Endothelial cell (in vitro differentiated cells): Measurements from ENCODE around the gene BPTF. TPM values are rescaled to one million over a fixed set of nuclear protein-coding genes. Genes with fewer than 3 reads are reported as not detected.
A peak's percentile ranks its signal among the peaks of the same experiment; 100 is the strongest.
"Not testable (repeated sequence)": the region's sequence is repeated elsewhere in the genome, so short reads cannot be mapped to it uniquely, and the experiment has no call there.

Experiments used
- DNase-seq: peaks from one replicate; pipeline ENCODE4 v3.0.0; 2021; ENCODE audit warnings: low spot score
- H3K27ac Mint-ChIP-seq: one replicate; pipeline ENCODE4 v1.8.0; 2021; ENCODE audit warnings: mixed read lengths, inconsistent platforms; ENCODE audit not compliant: unreplicated experiment
- H3K27me3 Mint-ChIP-seq: one replicate; pipeline ENCODE4 v1.8.0; 2021; ENCODE audit warnings: mild to moderate bottlenecking, moderate library complexity, mixed read lengths, inconsistent platforms; ENCODE audit not compliant: unreplicated experiment
- H3K36me3 Mint-ChIP-seq: one replicate; pipeline ENCODE4 v1.8.0; 2021; ENCODE audit warnings: mild to moderate bottlenecking, low read depth, mixed read lengths, inconsistent platforms; ENCODE audit not compliant: unreplicated experiment
- H3K4me1 Mint-ChIP-seq: one replicate; pipeline ENCODE4 v1.8.0; 2021; ENCODE audit warnings: mild to moderate bottlenecking, mixed read lengths, inconsistent platforms; ENCODE audit not compliant: unreplicated experiment
- H3K4me3 Mint-ChIP-seq: one replicate; pipeline ENCODE4 v1.8.0; 2021; ENCODE audit warnings: mild to moderate bottlenecking, mixed read lengths, inconsistent platforms; ENCODE audit not compliant: unreplicated experiment
- H3K9me3 Mint-ChIP-seq: one replicate; pipeline ENCODE4 v1.8.0; 2021; ENCODE audit warnings: mixed read lengths, inconsistent platforms; ENCODE audit not compliant: unreplicated experiment
- total RNA-seq: library from RNA; stranded (reverse); fragmentation: NEBNext Ultra II Directional; extraction: Animal tissue kit (Norgen Biotek cat#: 25700); gene quantifications from one replicate; pipeline ENCODE4 v1.2.1, GENCODE V29; 2021; ENCODE audit not compliant: unreplicated experiment
- TF ChIP-seq, protein P1 (sequence below): fragments of 200-600 bp; sonication (generic); IDR thresholded peaks from one replicate; pipeline ENCODE4 v1.5.0; 2021; ENCODE audit warnings: antibody characterized with exemption; ENCODE audit not compliant: unreplicated experiment

BPTF gene
- total RNA-seq, 1 donor from 2014 or later = 115 TPM

DNA sequence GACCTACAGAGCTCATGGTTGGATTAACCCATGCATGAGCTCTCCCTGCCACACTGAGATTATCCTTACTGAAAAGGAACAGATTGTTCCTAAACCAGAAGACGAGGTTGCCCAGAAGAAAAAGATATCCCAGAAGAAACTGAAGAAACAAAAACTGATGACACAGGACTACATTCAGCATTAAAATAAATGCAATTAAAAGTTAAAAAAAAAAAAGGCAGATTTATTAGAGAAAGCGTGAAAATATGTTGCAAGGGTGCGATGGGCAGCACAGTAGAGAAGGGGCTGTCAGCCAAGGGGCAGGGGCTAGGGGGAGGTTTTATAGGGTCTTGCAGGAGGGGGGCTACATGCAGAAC lies 40.2 kb upstream of the BPTF start:
- DNase-seq = no peak
- H3K36me3 Mint-ChIP-seq = no peaks in the 10 kb centered on the region
- peaks cover 8% of the 10 kb centered on the region for H3K4me1 Mint-ChIP-seq
- TF ChIP-seq, protein P1, sequence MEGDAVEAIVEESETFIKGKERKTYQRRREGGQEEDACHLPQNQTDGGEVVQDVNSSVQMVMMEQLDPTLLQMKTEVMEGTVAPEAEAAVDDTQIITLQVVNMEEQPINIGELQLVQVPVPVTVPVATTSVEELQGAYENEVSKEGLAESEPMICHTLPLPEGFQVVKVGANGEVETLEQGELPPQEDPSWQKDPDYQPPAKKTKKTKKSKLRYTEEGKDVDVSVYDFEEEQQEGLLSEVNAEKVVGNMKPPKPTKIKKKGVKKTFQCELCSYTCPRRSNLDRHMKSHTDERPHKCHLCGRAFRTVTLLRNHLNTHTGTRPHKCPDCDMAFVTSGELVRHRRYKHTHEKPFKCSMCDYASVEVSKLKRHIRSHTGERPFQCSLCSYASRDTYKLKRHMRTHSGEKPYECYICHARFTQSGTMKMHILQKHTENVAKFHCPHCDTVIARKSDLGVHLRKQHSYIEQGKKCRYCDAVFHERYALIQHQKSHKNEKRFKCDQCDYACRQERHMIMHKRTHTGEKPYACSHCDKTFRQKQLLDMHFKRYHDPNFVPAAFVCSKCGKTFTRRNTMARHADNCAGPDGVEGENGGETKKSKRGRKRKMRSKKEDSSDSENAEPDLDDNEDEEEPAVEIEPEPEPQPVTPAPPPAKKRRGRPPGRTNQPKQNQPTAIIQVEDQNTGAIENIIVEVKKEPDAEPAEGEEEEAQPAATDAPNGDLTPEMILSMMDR = no peak
- no peak overlapping the region for H3K4me3 Mint-ChIP-seq
- peak overlapping the region; percentile 77 for H3K27ac Mint-ChIP-seq
- H3K9me3 Mint-ChIP-seq = no peaks in the 10 kb centered on the region
- no peaks in the 10 kb centered on the region for H3K27me3 Mint-ChIP-seq

DNA sequence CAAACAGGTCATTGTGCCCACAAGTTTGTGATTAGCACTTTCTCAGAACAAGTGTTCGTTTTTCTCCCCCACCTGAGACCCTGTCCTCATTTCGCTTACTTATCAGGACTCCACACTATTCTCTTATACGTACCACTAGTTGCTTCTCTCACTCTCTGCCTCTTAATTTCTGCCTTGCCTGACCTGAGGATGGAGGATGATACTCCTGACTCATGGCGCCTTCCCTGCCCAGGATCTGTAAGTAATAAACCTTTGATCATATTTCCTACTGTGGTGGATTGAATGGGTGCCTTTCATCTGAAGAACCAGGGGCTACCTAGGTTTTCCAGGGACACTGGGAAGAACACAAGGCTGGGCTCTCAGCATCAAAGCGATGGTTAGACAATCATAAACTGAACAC lies 39.8 kb upstream of the BPTF start:
- H3K27me3 Mint-ChIP-seq = no peaks in the 10 kb centered on the region
- no peak for DNase-seq
- no peak overlapping the region for H3K27ac Mint-ChIP-seq
- peaks cover 8% of the 10 kb centered on the region for H3K4me1 Mint-ChIP-seq
- no peaks in the 10 kb centered on the region for H3K36me3 Mint-ChIP-seq
- TF ChIP-seq, protein P1 = no peak
- H3K4me3 Mint-ChIP-seq = no peak overlapping the region
- no peaks in the 10 kb centered on the region for H3K9me3 Mint-ChIP-seq

DNA sequence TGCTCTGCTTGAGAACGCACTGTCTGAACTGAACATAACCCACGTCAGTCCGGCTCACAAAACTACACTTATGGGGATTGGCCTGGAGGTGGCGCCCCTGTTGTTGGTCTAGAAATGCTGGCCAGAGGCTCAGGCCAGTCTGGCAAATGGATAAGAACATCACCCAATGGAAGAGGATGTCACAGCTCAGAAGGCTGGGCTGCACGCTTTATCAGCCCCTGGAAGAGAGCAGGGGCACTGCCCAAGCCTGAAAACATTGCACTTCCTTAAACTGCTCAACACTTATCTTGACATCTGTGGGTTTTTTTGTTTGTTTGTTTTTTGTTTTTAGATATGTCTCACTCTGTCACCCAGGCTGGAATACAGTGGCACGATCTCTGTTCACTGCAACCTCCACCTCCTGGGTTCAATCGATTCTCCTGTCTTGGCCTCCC lies 24.8 kb upstream of the BPTF start:
- Mint-ChIP-seq H3K27ac (no peak overlapping the region), H3K4me1 (no peaks in the 10 kb centered on the region), H3K36me3 (no peaks in the 10 kb centered on the region), H3K9me3 (no peaks in the 10 kb centered on the region), H3K27me3 (peaks cover 2% of the 10 kb centered on the region), H3K4me3 (no peak overlapping the region)
- peak; percentile 82 for DNase-seq
- TF ChIP-seq, protein P1 = peak; percentile 72

DNA sequence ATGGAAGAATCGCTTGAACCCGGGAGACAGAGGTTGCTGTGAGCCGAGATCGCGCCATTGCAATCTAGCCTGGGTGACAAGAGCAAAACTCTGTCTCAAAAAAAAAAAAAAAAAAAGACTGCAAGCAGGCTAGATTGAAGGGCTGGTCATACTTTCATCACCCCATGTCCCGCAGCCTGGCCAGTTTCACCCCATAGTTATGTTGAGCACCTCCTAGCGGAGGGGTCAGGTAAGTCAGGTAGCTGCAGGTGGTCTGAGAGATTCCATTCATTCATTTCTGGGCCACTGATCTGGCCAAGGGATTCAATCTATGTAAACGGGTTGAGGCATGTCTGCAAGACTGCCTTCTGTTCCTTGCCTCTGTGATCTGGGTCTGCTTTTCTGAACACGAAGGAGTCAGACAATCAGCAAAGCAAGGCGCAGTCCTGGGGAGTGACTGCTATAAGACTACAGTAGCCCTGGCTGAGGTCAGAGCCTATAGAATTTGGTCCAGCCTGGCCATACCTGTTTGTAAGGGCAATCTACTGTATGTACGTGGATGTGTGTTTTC lies 23.6 kb upstream of the BPTF start:
- Mint-ChIP-seq H3K27me3 (peaks cover 2% of the 10 kb centered on the region), H3K4me3 (no peak overlapping the region), H3K27ac (no peak overlapping the region), H3K36me3 (no peaks in the 10 kb centered on the region), H3K9me3 (no peaks in the 10 kb centered on the region), H3K4me1 (no peaks in the 10 kb centered on the region)
- TF ChIP-seq, protein P1 = no peak
- DNase-seq = no peak

DNA sequence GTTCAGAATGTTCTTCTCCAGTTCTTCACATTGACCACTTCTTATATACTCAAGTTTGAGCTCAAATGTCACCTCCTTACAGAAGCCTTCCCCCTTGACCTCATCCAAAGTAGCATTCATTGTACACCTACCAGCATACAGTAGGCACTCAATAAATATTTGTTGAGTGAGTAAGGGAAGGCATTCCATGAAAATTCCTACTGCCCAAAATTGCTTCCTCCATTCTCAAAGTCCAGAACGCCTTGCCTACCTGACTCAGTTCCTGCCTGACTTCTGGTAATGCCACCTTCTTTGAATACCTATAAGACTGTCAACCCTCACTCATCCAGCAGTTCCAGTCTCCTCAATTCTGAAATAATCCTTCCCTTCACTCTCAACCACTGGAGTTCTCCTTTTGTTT lies 14.8 kb upstream of the BPTF start:
- Mint-ChIP-seq H3K9me3 (no peaks in the 10 kb centered on the region), H3K4me3 (no peak overlapping the region), H3K4me1 (no peaks in the 10 kb centered on the region), H3K27me3 (peaks cover 1% of the 10 kb centered on the region), H3K36me3 (no peaks in the 10 kb centered on the region), H3K27ac (no peak overlapping the region)
- TF ChIP-seq, protein P1 = no peak
- no peak for DNase-seq

DNA sequence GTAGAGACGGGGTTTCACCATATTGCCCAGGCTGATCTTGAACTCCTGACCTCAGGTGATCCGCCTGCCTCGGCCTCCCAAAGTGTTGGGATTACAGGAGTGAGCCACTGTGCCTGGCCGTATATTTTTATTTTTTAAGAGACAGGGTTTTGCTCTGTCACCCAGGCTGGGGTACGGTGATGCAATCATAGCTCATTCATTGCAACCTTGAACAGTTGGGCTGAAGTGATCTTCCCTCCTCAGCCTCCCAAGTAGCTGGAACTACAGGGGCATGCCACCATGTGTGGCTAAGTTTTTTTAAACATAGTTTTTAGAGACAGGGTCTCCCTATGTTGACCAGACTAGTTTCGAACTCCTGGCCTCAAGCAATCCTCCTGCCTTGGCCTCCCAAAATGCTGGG lies 12.9 kb upstream of the BPTF start:
- not testable (repeated sequence) for DNase-seq

More for the DNA sequence above, 12.9 kb upstream of the BPTF start:
- not testable (repeated sequence) for H3K36me3 Mint-ChIP-seq, H3K4me3 Mint-ChIP-seq, H3K27me3 Mint-ChIP-seq, H3K4me1 Mint-ChIP-seq, H3K9me3 Mint-ChIP-seq, H3K27ac Mint-ChIP-seq
